GM12872 (cell line): Measurements from ENCODE around the gene PTPRM.

Experiments
- CTCF ChIP-seq: IDR thresholded peaks from 3 replicates; pipeline ENCODE4 v1.5.1; 2011; ENCODE audit warnings: low read depth, mild to moderate bottlenecking, low read length, moderate library complexity; ENCODE audit not compliant: insufficient read depth

Gene PTPRM

GRCh38 chr18:8151181-8151580 lies 584.1 kb downstream of the PTPRM start:
- no peak for TF ChIP-seq CTCF

GRCh38 chr18:8153887-8154583 lies 586.9 kb downstream of the PTPRM start:
- TF ChIP-seq CTCF = no peak

- no peak for TF ChIP-seq CTCF
These were observed 595.7 kb downstream of the PTPRM start for GRCh38 chr18:8162802-8163201.

- TF ChIP-seq CTCF = no peak
These were observed 596.3 kb downstream of the PTPRM start for GRCh38 chr18:8163286-8163959.

GRCh38 chr18:8165095-8165494 lies 598.0 kb downstream of the PTPRM start:
- no peak for TF ChIP-seq CTCF

GRCh38 chr18:8167026-8167425 lies 599.9 kb downstream of the PTPRM start:
- no peak for TF ChIP-seq CTCF

- TF ChIP-seq CTCF = no peak
These were observed 600.6 kb downstream of the PTPRM start for GRCh38 chr18:8167673-8168072.
